Fibroblast of mammary gland (primary cell): ENCODE data around the gene CDYL2.
"Not testable (repeated sequence)": the region's sequence is repeated elsewhere in the genome, so short reads cannot be mapped to it uniquely, and the experiment has no call there.

Experiments
- DNase-seq: peaks from one replicate; pipeline ENCODE4 v3.0.0-alpha.2; 2010; ENCODE audit warnings: low read depth
- H3K4me3 ChIP-seq: 2 replicates; pipeline ENCODE4 v1.5.1; 2011; ENCODE audit warnings: low read depth, mild to moderate bottlenecking, low read length, moderate library complexity; ENCODE audit not compliant: control insufficient read depth
- CTCF ChIP-seq: conservative IDR thresholded peaks from 2 replicates; pipeline ENCODE4 v1.5.1; 2011; ENCODE audit warnings: low read depth, low read length, inconsistent platforms; ENCODE audit not compliant: control insufficient read depth, insufficient read depth

The CDYL2 gene

GRCh38 chr16:80659865-80660264 is 144.5 kb downstream of the CDYL2 start:
- no peak for DNase-seq
- TF ChIP-seq CTCF: no peak
- H3K4me3 ChIP-seq: no peak overlapping the region

GRCh38 chr16:80656711-80657150 is 147.7 kb downstream of the CDYL2 start:
- no peak for DNase-seq
- no peak overlapping the region for H3K4me3 ChIP-seq
- no peak for TF ChIP-seq CTCF

- no peak for DNase-seq
- no peak overlapping the region for H3K4me3 ChIP-seq
- TF ChIP-seq CTCF: no peak
Observed at GRCh38 chr16:80656161-80656560, 148.2 kb downstream of the CDYL2 start.

- no peak for DNase-seq
- no peak for TF ChIP-seq CTCF
- no peak overlapping the region for H3K4me3 ChIP-seq
Observed at GRCh38 chr16:80655751-80656150, 148.6 kb downstream of the CDYL2 start.

- DNase-seq: no peak
- no peak overlapping the region for H3K4me3 ChIP-seq
- TF ChIP-seq CTCF: no peak
Observed at GRCh38 chr16:80654094-80654862, 150.1 kb downstream of the CDYL2 start.

GRCh38 chr16:80652441-80652840 is 152.0 kb downstream of the CDYL2 start:
- no peak overlapping the region for H3K4me3 ChIP-seq
- DNase-seq: no peak
- TF ChIP-seq CTCF: no peak

GRCh38 chr16:80650281-80650680 is 154.1 kb downstream of the CDYL2 start:
- DNase-seq, H3K4me3 ChIP-seq: not testable (repeated sequence)
